IPS-20b (cell line): ENCODE data around the gene HES7.
"Not testable (repeated sequence)": the region's sequence is repeated elsewhere in the genome, so short reads cannot be mapped to it uniquely, and the experiment has no call there.

Experiments used
- H3K27ac ChIP-seq: one replicate; pipeline ENCODE4 v1.5.1; 2013; ENCODE audit warnings: low read length
- H3K27me3 ChIP-seq: 2 replicates; pipeline ENCODE4 v1.6.1; 2013; ENCODE audit warnings: mild to moderate bottlenecking, low read length, inconsistent platforms; ENCODE audit not compliant: insufficient read depth
- H3K36me3 ChIP-seq: 2 replicates; pipeline ENCODE4 v1.6.1; 2013; ENCODE audit warnings: low read depth, mild to moderate bottlenecking, inconsistent platforms, low read length, moderate library complexity; ENCODE audit not compliant: insufficient read depth
- H3K4me1 ChIP-seq: 2 replicates; pipeline ENCODE4 v1.6.1; 2013; ENCODE audit warnings: mild to moderate bottlenecking, control low read depth, inconsistent platforms, low read length, moderate library complexity; ENCODE audit not compliant: insufficient read depth
- H3K4me3 ChIP-seq: 2 replicates; pipeline ENCODE4 v1.5.1; 2013; ENCODE audit warnings: mild to moderate bottlenecking, low read length, inconsistent platforms
- H3K9ac ChIP-seq: 2 replicates; pipeline ENCODE4 v1.6.1; 2013; ENCODE audit warnings: low read depth, mild to moderate bottlenecking, inconsistent platforms, low read length, moderate library complexity
- H3K9me3 ChIP-seq: 2 replicates; pipeline ENCODE4 v1.6.1; 2013; ENCODE audit warnings: mild to moderate bottlenecking, low read depth, low read length, inconsistent platforms; ENCODE audit not compliant: insufficient read depth

Gene HES7

DNA sequence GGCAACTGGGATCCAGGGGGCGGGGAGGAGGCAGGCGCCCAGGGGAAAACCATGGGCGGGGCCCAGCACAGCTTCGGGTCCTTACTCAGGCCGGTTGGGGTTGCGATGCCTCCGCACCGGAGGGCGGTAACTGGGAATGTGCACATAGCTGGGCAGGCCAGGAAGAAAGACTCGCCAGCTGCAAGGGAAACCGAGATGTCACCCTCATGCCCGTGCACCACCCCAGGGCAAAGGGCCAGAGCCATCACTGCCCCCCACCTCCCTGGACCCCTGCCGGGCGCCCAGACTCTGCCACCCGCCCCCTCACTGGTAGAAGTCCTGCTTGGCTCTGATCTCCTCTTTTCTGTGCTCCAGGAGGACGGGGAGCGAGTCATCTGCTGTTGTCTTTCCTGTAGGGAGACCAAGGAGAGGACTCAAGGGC lies 43.1 kb downstream of the HES7 start:
- Histone ChIP-seq H3K9ac (no peak overlapping the region), H3K4me3 (peak overlapping the region; percentile 85; the same call in 1 of the 2 replicates), H3K9me3 (no peaks in the 10 kb centered on the region), H3K4me1 (no peaks in the 10 kb centered on the region), H3K27me3 (peaks cover 70% of the 10 kb centered on the region), H3K27ac (no peak overlapping the region), H3K36me3 (no peaks in the 10 kb centered on the region)

DNA sequence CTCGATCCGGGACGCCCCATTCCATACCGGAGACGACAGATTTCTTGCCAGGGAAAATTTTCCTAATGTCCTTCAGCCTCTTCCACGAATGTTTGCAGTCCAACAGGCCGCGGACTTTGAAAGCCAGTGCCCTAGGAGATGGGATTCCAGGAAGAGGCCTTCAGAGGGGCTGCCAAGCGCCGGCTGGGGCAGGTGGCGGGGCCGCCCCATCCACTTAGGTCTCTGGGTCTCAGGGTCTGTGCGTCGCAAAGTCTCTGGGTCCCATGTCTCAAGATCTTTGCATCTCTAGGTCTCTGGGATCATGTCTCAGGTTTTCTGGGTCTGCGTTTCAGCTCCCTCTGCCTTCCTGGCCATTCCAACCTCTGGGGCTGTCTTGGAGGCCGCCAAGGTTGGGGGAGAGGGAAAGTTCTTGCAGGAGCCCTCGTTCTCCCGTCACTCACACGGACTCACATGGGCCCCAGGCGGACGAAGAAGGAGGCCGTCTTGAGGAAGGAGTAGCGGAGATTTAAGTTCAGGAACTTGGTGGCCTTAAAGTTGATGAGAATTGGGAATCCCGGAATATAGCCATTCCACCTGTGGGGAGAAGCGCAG lies 43.6 kb downstream of the HES7 start:
- Histone ChIP-seq H3K36me3 (no peaks in the 10 kb centered on the region), H3K27me3 (peaks cover 75% of the 10 kb centered on the region), H3K4me3 (peak overlapping the region; percentile 85; the same call in 1 of the 2 replicates), H3K27ac (no peak overlapping the region), H3K9me3 (no peaks in the 10 kb centered on the region), H3K9ac (no peak overlapping the region), H3K4me1 (no peaks in the 10 kb centered on the region)

- Histone ChIP-seq H3K4me3 (peak overlapping the region; percentile 85), H3K9ac (peak overlapping the region; percentile 65; the same call in 1 of the 2 replicates), H3K9me3 (no peaks in the 10 kb centered on the region), H3K27me3 (peaks cover 82% of the 10 kb centered on the region), H3K36me3 (no peaks in the 10 kb centered on the region), H3K27ac (no peak overlapping the region), H3K4me1 (no peaks in the 10 kb centered on the region)
Observed at GRCh38 chr17:8079291-8080207, 44.4 kb downstream of the HES7 start.

DNA sequence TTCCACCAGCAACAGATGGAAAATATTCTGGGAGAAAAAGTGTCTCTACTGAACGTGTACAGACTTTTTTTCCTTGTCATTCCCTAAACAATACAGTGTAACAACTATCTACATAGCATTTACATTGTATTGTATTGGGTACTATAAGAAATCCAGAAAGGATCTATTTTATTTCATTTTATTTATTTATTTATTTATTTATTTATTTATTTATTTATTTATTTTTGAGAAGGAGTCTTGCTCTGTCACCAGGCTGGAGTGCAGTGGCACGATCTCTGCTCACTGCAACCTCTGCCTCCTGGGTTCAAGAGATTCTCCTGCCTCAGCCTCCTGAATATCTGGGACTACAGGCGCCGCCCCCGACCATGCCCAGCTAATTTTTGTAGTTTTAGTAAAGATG lies 46.0 kb downstream of the HES7 start:
- H3K4me1 ChIP-seq, H3K9ac ChIP-seq, H3K4me3 ChIP-seq, H3K9me3 ChIP-seq, H3K36me3 ChIP-seq, H3K27ac ChIP-seq: not testable (repeated sequence)
- H3K27me3 ChIP-seq, result peaks cover 94% of the 10 kb centered on the region

DNA sequence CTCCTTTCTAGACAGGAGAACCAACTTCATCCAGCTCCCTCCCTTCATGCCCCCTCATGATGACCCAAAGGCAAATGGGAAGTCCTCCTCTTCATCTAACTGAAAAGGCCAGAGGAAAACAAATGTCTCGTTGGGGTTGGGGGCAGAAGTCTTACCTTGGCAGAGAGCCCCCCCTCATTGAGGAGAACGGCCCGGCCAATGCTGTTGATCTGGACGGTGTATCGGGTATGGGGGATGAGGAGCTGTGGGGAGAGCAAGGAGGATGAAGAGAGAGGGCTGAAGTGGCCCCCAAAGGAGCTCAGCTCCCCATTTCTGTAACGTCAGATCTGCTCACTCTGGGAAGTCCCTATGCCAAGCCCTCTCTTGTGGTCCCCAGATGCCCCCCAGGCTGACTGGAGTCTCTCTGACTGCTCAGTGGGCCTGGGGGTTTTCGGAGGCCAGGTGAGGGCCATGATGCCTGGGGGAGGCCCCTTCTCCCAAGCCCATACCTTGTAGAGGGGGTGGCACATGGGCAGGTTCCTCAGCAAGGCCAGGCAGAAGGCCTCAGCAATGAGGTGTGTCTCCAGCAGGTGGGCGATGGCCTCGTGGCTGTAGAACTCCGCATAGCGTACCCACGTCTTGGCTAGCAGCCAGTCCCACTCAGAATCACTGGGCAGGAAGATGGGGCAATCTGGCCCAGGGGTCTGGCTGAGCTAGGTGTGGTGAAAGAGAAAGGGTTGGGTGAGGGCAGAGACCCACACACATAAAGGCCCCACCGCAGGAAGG lies 47.2 kb downstream of the HES7 start:
- Histone ChIP-seq H3K27ac (no peak overlapping the region), H3K4me1 (no peaks in the 10 kb centered on the region; the same call in 1 of the 2 replicates), H3K4me3 (no peak overlapping the region), H3K9ac (no peak overlapping the region), H3K27me3 (peaks cover 97% of the 10 kb centered on the region), H3K36me3 (no peaks in the 10 kb centered on the region), H3K9me3 (no peaks in the 10 kb centered on the region)

- Histone ChIP-seq H3K27me3 (peaks cover 97% of the 10 kb centered on the region), H3K36me3 (no peaks in the 10 kb centered on the region), H3K4me3 (no peak overlapping the region), H3K9ac (no peak overlapping the region), H3K9me3 (no peaks in the 10 kb centered on the region), H3K27ac (no peak overlapping the region), H3K4me1 (no peaks in the 10 kb centered on the region; the same call in 1 of the 2 replicates)
Observed at GRCh38 chr17:8075574-8076342, 48.1 kb downstream of the HES7 start.

DNA sequence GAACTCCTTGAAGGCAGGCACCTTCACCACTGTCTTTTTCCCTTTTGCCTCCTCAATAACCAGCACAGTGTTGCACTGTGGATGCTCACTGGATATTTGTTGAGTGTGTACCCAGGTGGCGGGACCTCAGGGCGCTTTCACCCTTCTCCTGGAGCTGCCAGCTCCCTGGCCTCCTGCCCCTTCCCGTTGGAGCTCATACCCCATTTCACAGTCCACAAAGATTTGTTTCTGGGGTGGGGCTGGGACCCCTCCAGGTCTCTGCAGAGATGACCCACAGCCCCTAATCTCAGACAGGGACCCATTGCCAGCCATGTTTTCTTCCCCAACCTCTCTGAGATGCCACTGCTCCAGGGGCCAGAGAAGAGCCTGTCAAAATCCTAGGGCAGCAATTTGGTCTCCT lies 48.8 kb downstream of the HES7 start:
- H3K4me1 ChIP-seq, result no peaks in the 10 kb centered on the region; the same call in 1 of the 2 replicates
- no peaks in the 10 kb centered on the region for H3K36me3 ChIP-seq
- H3K27ac ChIP-seq, result no peak overlapping the region
- H3K9ac ChIP-seq, result no peak overlapping the region
- H3K27me3 ChIP-seq, result peaks cover 97% of the 10 kb centered on the region
- H3K4me3 ChIP-seq, result no peak overlapping the region
- no peaks in the 10 kb centered on the region for H3K9me3 ChIP-seq

DNA sequence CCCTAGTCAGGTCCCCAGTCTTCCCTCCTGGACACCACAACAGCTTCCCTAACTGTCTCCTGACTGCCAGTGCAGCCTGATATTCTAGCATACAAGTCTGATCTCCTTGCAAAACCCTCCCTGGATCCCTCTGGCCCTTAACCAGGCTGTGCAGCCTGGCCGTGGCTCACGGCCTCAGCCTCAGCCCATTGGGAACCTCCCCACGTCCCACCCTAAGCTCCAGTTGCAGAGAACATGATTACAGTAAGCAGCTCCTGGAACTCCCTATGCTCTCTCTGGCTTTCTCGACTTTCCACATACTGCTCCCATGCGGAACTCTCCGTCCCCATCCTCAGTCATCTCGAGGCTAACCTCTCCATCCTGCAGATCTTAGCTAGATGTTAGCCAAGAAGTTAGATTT lies 49.4 kb downstream of the HES7 start:
- Histone ChIP-seq H3K27ac (no peak overlapping the region), H3K36me3 (no peaks in the 10 kb centered on the region), H3K9me3 (no peaks in the 10 kb centered on the region), H3K4me1 (no peaks in the 10 kb centered on the region; the same call in 1 of the 2 replicates), H3K27me3 (peaks cover 97% of the 10 kb centered on the region), H3K9ac (no peak overlapping the region), H3K4me3 (no peak overlapping the region)

DNA sequence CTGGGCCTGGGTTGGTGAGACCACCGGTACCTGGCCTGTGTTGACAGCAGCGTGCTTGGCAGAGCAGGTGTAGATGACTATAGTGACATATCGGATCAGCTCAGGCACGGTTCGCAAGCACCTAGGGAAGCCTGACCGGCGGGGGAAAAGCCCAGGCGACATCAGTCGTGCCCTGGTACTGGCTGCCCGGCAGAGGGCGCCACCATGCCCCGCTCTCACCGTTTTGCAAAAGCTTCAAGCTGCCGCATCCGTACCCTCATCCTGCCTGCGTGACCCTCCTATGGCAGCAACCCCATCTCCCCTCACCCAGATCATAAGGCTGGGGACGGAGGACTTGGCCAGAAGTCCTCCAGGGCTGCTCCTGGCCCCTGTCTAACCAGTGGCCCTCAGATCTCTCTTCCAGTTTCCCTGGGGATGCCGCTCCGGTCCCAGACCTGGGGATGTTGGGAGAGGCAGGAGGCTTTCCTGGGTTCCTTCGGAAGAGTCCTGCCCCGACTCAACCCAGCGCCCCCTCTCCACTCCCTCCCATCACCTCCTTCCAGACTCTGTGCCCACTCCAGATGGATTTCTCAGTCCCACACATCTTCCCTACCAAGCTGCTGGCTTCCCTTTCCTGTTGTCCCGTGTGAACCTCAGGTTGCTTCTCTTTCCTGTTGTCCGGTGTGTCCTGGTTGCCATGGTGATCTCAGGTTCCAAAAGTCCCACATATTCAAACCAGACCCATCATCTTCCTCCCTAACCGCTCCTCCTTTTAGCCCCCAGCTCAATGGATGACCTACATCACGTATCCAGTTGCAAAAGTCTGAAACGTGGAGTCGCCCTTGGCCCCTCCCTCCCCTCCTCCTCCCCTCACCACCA lies 50.0 kb downstream of the HES7 start:
- H3K9me3 ChIP-seq, result no peaks in the 10 kb centered on the region
- H3K4me1 ChIP-seq, result no peaks in the 10 kb centered on the region; the same call in 1 of the 2 replicates
- H3K27ac ChIP-seq, result no peak overlapping the region
- H3K27me3 ChIP-seq, result peaks cover 97% of the 10 kb centered on the region
- H3K9ac ChIP-seq, result no peak overlapping the region
- peak overlapping the region; percentile 64 for H3K4me3 ChIP-seq
- H3K36me3 ChIP-seq, result no peaks in the 10 kb centered on the region

DNA sequence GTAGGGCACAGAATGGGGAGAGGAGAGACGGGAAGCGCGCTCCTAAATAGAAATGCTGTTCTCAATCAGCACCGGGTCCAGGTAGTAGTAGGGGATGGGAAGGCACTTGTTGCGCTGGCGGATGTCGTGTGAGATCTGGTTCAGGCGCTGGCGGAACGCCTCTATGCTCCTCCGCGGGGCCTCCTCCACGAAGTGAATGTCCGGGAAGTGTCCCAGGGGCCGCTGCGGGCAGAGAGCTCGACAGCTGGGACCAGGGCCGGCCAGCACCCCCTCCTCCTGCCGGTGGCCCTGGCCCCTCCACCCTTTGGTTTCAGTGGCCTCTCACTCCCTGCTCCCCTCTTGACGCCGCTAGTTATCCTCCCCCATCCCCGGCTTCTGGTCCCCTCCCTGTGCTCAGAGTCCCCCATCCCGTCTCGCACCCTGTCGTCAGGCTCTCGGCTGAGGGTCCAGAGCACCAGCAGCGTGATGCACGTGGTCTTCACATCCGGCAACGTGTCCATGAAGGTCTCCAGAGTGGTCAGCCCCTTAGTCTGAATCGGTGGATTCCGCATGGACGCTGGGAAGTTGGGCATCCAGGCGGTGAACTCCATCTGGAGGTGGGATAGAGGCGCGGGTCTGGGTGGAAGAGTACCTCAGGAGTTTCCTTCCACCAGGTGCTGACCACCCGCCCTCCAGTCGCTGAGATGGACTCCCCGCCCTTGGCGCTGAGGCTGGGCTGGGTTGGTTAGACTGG lies 51.0 kb downstream of the HES7 start:
- Histone ChIP-seq H3K9ac (no peak overlapping the region), H3K36me3 (no peaks in the 10 kb centered on the region), H3K4me3 (peak overlapping the region; percentile 64), H3K9me3 (no peaks in the 10 kb centered on the region), H3K4me1 (no peaks in the 10 kb centered on the region; the same call in 1 of the 2 replicates), H3K27me3 (peaks cover 99% of the 10 kb centered on the region), H3K27ac (no peak overlapping the region)
